ENCODE measurements around the gene ZBTB17. TPM values are rescaled to one million over a fixed set of nuclear protein-coding genes. Genes with fewer than 3 reads are reported as not detected.

Gene ZBTB17
- total and polyA plus RNA-seq, 4 donors = 16.7 to 50.8 (median 39.0) TPM

DNA sequence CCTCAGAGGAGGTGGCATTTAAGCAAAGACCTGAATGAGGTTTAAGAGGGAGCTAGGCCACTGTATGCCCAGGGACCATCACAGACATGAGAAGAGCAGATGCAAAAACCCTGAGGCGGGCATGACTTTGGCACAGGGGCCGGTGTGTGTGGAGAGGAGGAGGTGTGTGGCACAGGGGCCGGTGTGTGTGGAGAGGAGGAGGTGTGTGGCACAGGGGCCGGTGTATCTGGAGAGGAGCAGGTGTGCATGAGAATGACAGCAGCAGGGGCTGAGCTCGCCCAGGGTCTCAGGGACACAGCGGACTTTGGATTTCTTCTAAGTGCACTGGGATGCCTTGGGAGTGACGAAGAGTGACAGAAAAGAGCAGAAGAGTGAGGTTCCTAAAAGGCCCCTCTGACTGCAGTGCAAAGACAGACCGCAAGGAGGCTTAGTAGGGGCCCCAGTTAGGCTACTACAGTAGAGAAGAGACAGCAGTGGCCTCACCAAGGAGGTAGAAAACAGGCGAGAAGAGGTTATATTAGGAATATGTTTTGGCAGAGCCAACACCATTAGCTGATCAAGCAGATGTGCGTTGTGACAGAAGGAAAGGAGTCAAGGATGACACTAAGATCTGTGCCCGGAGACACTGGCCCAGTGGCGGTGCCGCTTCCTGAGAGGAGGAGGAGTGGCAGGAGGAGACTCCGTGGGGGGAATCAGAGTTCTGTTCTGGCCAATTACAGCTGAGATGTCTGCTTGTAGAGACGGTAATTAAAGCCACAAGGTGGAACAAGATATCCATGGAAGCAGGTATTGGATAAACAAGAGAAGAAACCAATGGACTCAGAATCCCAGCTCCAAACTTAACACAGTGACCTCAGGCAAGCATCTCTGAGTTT, 18.4 kb downstream of the ZBTB17 start:
- Histone ChIP-seq H3K4me3 (ENCODE audit: low read depth, low read length) (no peak overlapping the region), H3K9me3 (ENCODE audit: control insufficient read depth, insufficient read depth, low read length) (no peaks in the 10 kb centered on the region), H3K27ac (ENCODE audit: low read depth, low read length) (no peak overlapping the region), H3K4me1 (ENCODE audit: control insufficient read depth, insufficient read depth, low read length) (peaks cover 23% of the 10 kb centered on the region), H3K27me3 (ENCODE audit: control insufficient read depth, insufficient read depth, low read length) (no peaks in the 10 kb centered on the region), H3K36me3 (ENCODE audit: control insufficient read depth, insufficient read depth, low read length) (peaks cover 28% of the 10 kb centered on the region)
- DNase-seq (ENCODE audit: low read depth in 4 of 6, low spot score in 6 of 6) = no peak
- 65% methylated on average over 15 of the region's 15 CpGs for WGBS (ENCODE audit: insufficient coverage)

DNA sequence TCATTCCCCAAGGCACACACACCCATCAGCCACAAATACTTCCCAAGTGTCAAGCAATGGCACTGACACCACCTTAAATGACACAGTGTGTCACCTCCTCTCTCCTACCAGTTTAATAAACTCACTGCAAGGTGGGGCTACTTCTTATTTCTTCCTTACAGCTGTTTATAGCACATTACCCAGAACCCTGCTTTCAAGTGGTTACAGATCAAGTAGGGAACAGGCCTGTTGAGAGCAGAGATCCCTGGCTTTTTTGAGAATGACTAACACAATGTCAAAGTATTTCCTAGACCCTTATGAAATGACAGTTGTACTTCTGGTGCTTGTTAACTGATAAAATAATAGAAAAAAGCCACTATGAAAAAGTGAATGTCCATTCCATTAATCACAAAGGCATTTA, 19.8 kb downstream of the ZBTB17 start:
- peaks cover 33% of the 10 kb centered on the region for H3K4me1 ChIP-seq (ENCODE audit: control insufficient read depth, insufficient read depth, low read length)
- no peaks in the 10 kb centered on the region for H3K9me3 ChIP-seq (ENCODE audit: control insufficient read depth, insufficient read depth, low read length)
- H3K27me3 ChIP-seq (ENCODE audit: control insufficient read depth, insufficient read depth, low read length) = no peaks in the 10 kb centered on the region
- DNase-seq (ENCODE audit: low read depth in 4 of 6, low spot score in 6 of 6) = no peak
- H3K27ac ChIP-seq (ENCODE audit: low read depth, low read length) = no peak overlapping the region
- peaks cover 35% of the 10 kb centered on the region for H3K36me3 ChIP-seq (ENCODE audit: control insufficient read depth, insufficient read depth, low read length)
- no peak overlapping the region for H3K4me3 ChIP-seq (ENCODE audit: low read depth, low read length)

GRCh38 chr1:15955552-15955951, 20.3 kb downstream of the ZBTB17 start:
- peaks cover 39% of the 10 kb centered on the region for H3K4me1 ChIP-seq (ENCODE audit: control insufficient read depth, insufficient read depth, low read length)
- H3K36me3 ChIP-seq (ENCODE audit: control insufficient read depth, insufficient read depth, low read length) = peaks cover 40% of the 10 kb centered on the region

DNA sequence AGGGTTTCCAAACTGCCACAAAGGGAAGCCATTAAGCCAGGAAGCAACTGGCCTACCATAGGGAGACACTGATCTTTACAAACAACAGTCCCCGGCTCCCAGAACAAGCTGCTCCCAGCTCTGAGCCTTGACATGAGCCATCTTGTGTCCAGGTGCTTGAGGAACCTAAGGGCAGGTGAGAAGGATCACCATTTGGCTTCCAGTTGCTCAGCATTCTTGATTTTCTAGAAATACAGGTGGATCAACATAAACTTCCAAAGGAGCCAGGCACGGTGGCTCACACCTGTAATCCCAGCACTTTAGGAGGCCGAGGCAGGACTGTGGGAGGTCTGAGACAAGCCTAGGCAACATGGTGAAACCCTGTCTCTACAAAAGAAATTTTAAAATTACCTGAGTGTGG, 21.6 kb downstream of the ZBTB17 start:
- WGBS (ENCODE audit: insufficient coverage) = 94% methylated on average over 2 of the region's 3 CpGs
- peaks cover 50% of the 10 kb centered on the region for H3K36me3 ChIP-seq (ENCODE audit: control insufficient read depth, insufficient read depth, low read length)
- no peaks in the 10 kb centered on the region for H3K27me3 ChIP-seq (ENCODE audit: control insufficient read depth, insufficient read depth, low read length)
- no peaks in the 10 kb centered on the region for H3K9me3 ChIP-seq (ENCODE audit: control insufficient read depth, insufficient read depth, low read length)
- H3K4me3 ChIP-seq (ENCODE audit: low read depth, low read length) = no peak overlapping the region
- peaks cover 51% of the 10 kb centered on the region for H3K4me1 ChIP-seq (ENCODE audit: control insufficient read depth, insufficient read depth, low read length)
- no peak overlapping the region for H3K27ac ChIP-seq (ENCODE audit: low read depth, low read length)
- DNase-seq (ENCODE audit: low read depth in 4 of 6, low spot score in 6 of 6) = no peak

More at GRCh38 chr1:15955552-15955951, 20.3 kb downstream of the ZBTB17 start:
- no peak overlapping the region for H3K27ac ChIP-seq (ENCODE audit: low read depth, low read length)
- no peaks in the 10 kb centered on the region for H3K27me3 ChIP-seq (ENCODE audit: control insufficient read depth, insufficient read depth, low read length)
- H3K4me3 ChIP-seq (ENCODE audit: low read depth, low read length) = no peak overlapping the region
- no peaks in the 10 kb centered on the region for H3K9me3 ChIP-seq (ENCODE audit: control insufficient read depth, insufficient read depth, low read length)
- WGBS (ENCODE audit: insufficient coverage) = 100% methylated on average over 1 of the region's 2 CpGs
- no peak for DNase-seq (ENCODE audit: low read depth in 4 of 6, low spot score in 6 of 6)

DNA sequence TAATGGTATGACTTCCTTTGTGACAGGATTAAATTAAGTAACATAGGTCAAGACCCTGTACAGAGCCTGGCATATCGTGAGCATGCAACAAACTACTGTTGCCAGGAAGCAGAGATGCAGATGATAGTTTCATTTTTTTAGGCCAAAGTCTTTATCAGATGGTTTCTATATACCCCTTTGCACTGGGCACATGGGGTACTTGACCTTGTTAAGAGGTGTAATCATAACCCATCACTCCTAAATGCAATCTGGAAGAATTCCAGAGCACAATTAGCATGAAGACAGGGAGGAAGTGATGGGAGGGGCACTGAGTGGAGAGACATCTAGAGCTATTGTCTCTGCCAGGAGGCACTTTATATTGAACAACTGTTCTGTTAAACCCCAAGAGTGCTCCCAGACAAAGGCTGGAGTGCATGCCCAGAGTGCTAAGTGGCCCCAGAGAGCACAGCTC, 22.1 kb downstream of the ZBTB17 start:
- DNase-seq (ENCODE audit: low read depth in 4 of 6, low spot score in 6 of 6) = peak in 1 of 6 donors; percentile 71
- no CpG with 5 or more reads among the region's 1 CpG for WGBS (ENCODE audit: insufficient coverage)
- Histone ChIP-seq H3K4me1 (ENCODE audit: control insufficient read depth, insufficient read depth, low read length) (peaks cover 56% of the 10 kb centered on the region), H3K9me3 (ENCODE audit: control insufficient read depth, insufficient read depth, low read length) (no peaks in the 10 kb centered on the region), H3K27me3 (ENCODE audit: control insufficient read depth, insufficient read depth, low read length) (no peaks in the 10 kb centered on the region), H3K4me3 (ENCODE audit: low read depth, low read length) (no peak overlapping the region), H3K36me3 (ENCODE audit: control insufficient read depth, insufficient read depth, low read length) (peaks cover 52% of the 10 kb centered on the region), H3K27ac (ENCODE audit: low read depth, low read length) (no peak overlapping the region)

DNA sequence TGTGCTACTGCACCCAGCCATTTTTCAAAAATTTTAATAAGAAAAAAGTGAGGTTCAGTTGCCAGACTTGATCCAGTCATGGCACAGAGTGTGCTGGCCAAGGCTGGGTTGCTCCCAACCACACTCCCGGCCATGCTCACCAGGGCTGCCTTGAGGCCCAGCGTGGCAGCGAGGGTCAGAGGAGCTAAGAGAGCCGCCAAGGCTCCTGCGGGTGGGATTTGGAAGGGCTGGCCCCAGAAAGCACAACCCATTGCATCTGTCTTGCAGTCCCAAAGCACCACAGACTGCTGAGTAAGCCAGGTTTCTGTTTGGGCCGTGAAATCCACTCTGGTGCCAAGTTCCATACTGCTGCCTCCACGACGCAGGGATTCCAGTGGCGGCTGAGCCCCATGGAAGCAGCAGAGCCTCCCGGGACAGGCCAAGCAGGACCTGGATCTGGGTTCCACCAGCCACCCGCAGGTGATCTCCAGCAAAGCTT, 22.6 kb downstream of the ZBTB17 start:
- peak in 1 of 6 donors; percentile 39 for DNase-seq (ENCODE audit: low read depth in 4 of 6, low spot score in 6 of 6)
- H3K9me3 ChIP-seq (ENCODE audit: control insufficient read depth, insufficient read depth, low read length) = no peaks in the 10 kb centered on the region
- H3K27me3 ChIP-seq (ENCODE audit: control insufficient read depth, insufficient read depth, low read length) = no peaks in the 10 kb centered on the region
- H3K36me3 ChIP-seq (ENCODE audit: control insufficient read depth, insufficient read depth, low read length) = peaks cover 49% of the 10 kb centered on the region
- no peak overlapping the region for H3K4me3 ChIP-seq (ENCODE audit: low read depth, low read length)
- H3K4me1 ChIP-seq (ENCODE audit: control insufficient read depth, insufficient read depth, low read length) = peaks cover 61% of the 10 kb centered on the region
- 55% methylated on average over 11 of the region's 11 CpGs for WGBS (ENCODE audit: insufficient coverage)
- H3K27ac ChIP-seq (ENCODE audit: low read depth, low read length) = no peak overlapping the region

GRCh38 chr1:15952317-15953258, 23.3 kb downstream of the ZBTB17 start:
- Histone ChIP-seq H3K4me3 (ENCODE audit: low read depth, low read length) (no peak overlapping the region), H3K9me3 (ENCODE audit: control insufficient read depth, insufficient read depth, low read length) (no peaks in the 10 kb centered on the region), H3K4me1 (ENCODE audit: control insufficient read depth, insufficient read depth, low read length) (peaks cover 66% of the 10 kb centered on the region), H3K27ac (ENCODE audit: low read depth, low read length) (no peak overlapping the region), H3K27me3 (ENCODE audit: control insufficient read depth, insufficient read depth, low read length) (no peaks in the 10 kb centered on the region), H3K36me3 (ENCODE audit: control insufficient read depth, insufficient read depth, low read length) (peaks cover 54% of the 10 kb centered on the region)
- 71% methylated on average over 21 of the region's 27 CpGs for WGBS (ENCODE audit: insufficient coverage)
- no peak for DNase-seq (ENCODE audit: low read depth in 4 of 6, low spot score in 6 of 6)

- 61% methylated on average over 18 of the region's 23 CpGs for WGBS (ENCODE audit: insufficient coverage)
- peaks cover 59% of the 10 kb centered on the region for H3K36me3 ChIP-seq (ENCODE audit: control insufficient read depth, insufficient read depth, low read length)
- H3K27ac ChIP-seq (ENCODE audit: low read depth, low read length) = no peak overlapping the region
- H3K4me3 ChIP-seq (ENCODE audit: low read depth, low read length) = no peak overlapping the region
- H3K9me3 ChIP-seq (ENCODE audit: control insufficient read depth, insufficient read depth, low read length) = no peaks in the 10 kb centered on the region
- H3K27me3 ChIP-seq (ENCODE audit: control insufficient read depth, insufficient read depth, low read length) = no peaks in the 10 kb centered on the region
- peaks cover 66% of the 10 kb centered on the region for H3K4me1 ChIP-seq (ENCODE audit: control insufficient read depth, insufficient read depth, low read length)
- peak in 1 of 6 donors; percentile 29 for DNase-seq (ENCODE audit: low read depth in 4 of 6, low spot score in 6 of 6)
These were observed 24.4 kb downstream of the ZBTB17 start for GRCh38 chr1:15951341-15952153.

DNA sequence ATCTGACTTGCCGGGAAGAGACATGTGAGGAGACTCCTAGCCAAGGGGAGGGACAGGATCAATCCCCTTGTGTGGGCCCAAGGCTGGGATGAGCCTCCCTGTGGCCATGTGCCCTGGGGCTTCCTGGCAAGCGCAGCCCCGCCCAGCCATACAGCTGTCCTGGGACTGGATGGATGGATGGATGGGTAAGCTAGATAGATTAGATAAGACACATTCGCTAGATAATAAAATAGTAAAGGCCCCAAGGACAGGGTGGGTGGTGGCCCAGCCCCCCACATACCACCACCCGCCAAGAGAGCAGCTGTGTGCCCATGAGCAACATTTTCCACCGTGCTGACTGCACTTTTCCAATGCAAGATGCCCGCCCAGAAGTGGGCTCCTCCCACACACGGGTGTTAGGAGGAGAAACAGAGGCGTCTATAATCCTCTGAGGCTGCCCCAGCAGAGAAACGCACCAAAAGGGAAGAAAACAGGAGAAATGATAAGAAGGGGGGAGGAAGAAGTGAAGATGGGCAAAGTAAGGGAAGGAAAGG, 25.1 kb downstream of the ZBTB17 start:
- no peaks in the 10 kb centered on the region for H3K27me3 ChIP-seq (ENCODE audit: control insufficient read depth, insufficient read depth, low read length)
- peaks cover 67% of the 10 kb centered on the region for H3K36me3 ChIP-seq (ENCODE audit: control insufficient read depth, insufficient read depth, low read length)
- H3K9me3 ChIP-seq (ENCODE audit: control insufficient read depth, insufficient read depth, low read length) = no peaks in the 10 kb centered on the region
- no peak overlapping the region for H3K4me3 ChIP-seq (ENCODE audit: low read depth, low read length)
- 55% methylated on average over 4 of the region's 10 CpGs for WGBS (ENCODE audit: insufficient coverage)
- no peak overlapping the region for H3K27ac ChIP-seq (ENCODE audit: low read depth, low read length)
- peaks cover 66% of the 10 kb centered on the region for H3K4me1 ChIP-seq (ENCODE audit: control insufficient read depth, insufficient read depth, low read length)
- DNase-seq (ENCODE audit: low read depth in 4 of 6, low spot score in 6 of 6) = no peak

Measured in spinal cord (tissue), 10 donors.